Measurements from ENCODE around the gene POLG2.
"Not testable (repeated sequence)": the region's sequence is repeated elsewhere in the genome, so short reads cannot be mapped to it uniquely, and the experiment has no call there.

The POLG2 gene

GRCh38 chr17:64430036-64430435 is 66.8 kb downstream of the POLG2 start:
- H3K4me1 ChIP-seq (ENCODE audit: control insufficient read depth, insufficient read depth, low read length, poor library complexity, severe bottlenecking); H3K36me3 ChIP-seq (ENCODE audit: control insufficient read depth, insufficient read depth, low read length); DNase-seq; H3K27me3 ChIP-seq (replicated peaks; ENCODE audit: control insufficient read depth, insufficient read depth, low read length, poor library complexity, severe bottlenecking); H3K4me3 ChIP-seq (ENCODE audit: insufficient read depth, low read depth, low read length, poor library complexity, severe bottlenecking); H3K27ac ChIP-seq (ENCODE audit: insufficient read depth, low read length, poor library complexity, severe bottlenecking); H3K9me3 ChIP-seq (ENCODE audit: control insufficient read depth, low read length): not testable (repeated sequence)

GRCh38 chr17:64428406-64428805 is 68.4 kb downstream of the POLG2 start:
- Histone ChIP-seq H3K36me3 (ENCODE audit: control insufficient read depth, insufficient read depth, low read length) (no peaks in the 10 kb centered on the region), H3K9me3 (ENCODE audit: control insufficient read depth, low read length) (no peaks in the 10 kb centered on the region), H3K4me3 (ENCODE audit: insufficient read depth, low read depth, low read length, poor library complexity, severe bottlenecking) (no peak overlapping the region), H3K27ac (ENCODE audit: insufficient read depth, low read length, poor library complexity, severe bottlenecking) (no peak overlapping the region), H3K27me3 (replicated peaks; ENCODE audit: control insufficient read depth, insufficient read depth, low read length, poor library complexity, severe bottlenecking) (no peaks in the 10 kb centered on the region), H3K4me1 (ENCODE audit: control insufficient read depth, insufficient read depth, low read length, poor library complexity, severe bottlenecking) (no peaks in the 10 kb centered on the region)
- no peak for DNase-seq
